HepG2 (cell line): Measurements from ENCODE around the gene RFX2. TPM values are rescaled to one million over a fixed set of nuclear protein-coding genes. Genes with fewer than 3 reads are reported as not detected.
A peak's percentile ranks its signal among the peaks of the same experiment; 100 is the strongest.

Source experiments
- AKAP8 ChIP-seq: sonication (generic); formaldehyde crosslinking; IDR thresholded peaks from 2 replicates; pipeline ENCODE4 v1.5.1; 2020; ENCODE audit warnings: mild to moderate bottlenecking, missing genetic modification reagents
- ARID3A ChIP-seq: IDR thresholded peaks from 2 replicates; pipeline ENCODE4 v1.6.1; 2012; ENCODE audit warnings: low read depth, low read length, improper control_type of control experiment
- ARNT ChIP-seq: fragments of 450-650 bp; IDR thresholded peaks from 2 replicates; pipeline ENCODE4 v1.6.1; 2017
- ATF1 ChIP-seq: IDR thresholded peaks from 2 replicates; pipeline ENCODE4 v1.6.1; 2016; ENCODE audit warnings: mild to moderate bottlenecking, control low read depth
- CC2D1A ChIP-seq: sonication (generic); formaldehyde crosslinking; IDR thresholded peaks from 2 replicates; pipeline ENCODE4 v1.8.1; 2023; ENCODE audit warnings: mild to moderate bottlenecking, missing genetic modification reagents
- CEBPG ChIP-seq: IDR thresholded peaks from 2 replicates; pipeline ENCODE4 v1.6.1; 2016
- CREM ChIP-seq, 2 experiments: sonication (generic) in 1 of 2; formaldehyde crosslinking in 1 of 2; IDR thresholded peaks; 2 replicates each; pipeline versions ENCODE4 v1.4.0 to v1.6.1; 2016 to 2020; ENCODE audit warnings: antibody characterized with exemption in 1 of 2, mild to moderate bottlenecking in 1 of 2, missing genetic modification reagents in 1 of 2
- CSRNP2 ChIP-seq: sonication (generic); formaldehyde crosslinking; conservative IDR thresholded peaks from 2 replicates; pipeline ENCODE4 v1.8.0; 2022; ENCODE audit warnings: low read depth, missing genetic modification reagents
- CTCF ChIP-seq: sonication (generic); formaldehyde crosslinking; IDR thresholded peaks from 2 replicates; pipeline ENCODE4 v1.5.0; 2020; ENCODE audit warnings: mild to moderate bottlenecking, missing genetic modification reagents, moderate library complexity
- EP300 ChIP-seq, 3 experiments: sonication (generic) in 1 of 3; formaldehyde crosslinking in 1 of 3; IDR thresholded peaks; 2 replicates each; pipeline versions ENCODE4 v1.5.1 to v1.6.1; 2011 to 2020; ENCODE audit warnings: low read depth in 2 of 3, low read length in 2 of 3, borderline replicate concordance in 1 of 3, improper control_type of control experiment in 1 of 3, mild to moderate bottlenecking in 1 of 3, missing genetic modification reagents in 1 of 3, moderate library complexity in 1 of 3
- GATAD1 ChIP-seq: IDR thresholded peaks from 2 replicates; pipeline ENCODE4 v1.6.1; 2016; ENCODE audit warnings: missing genetic modification reagents, missing compliant biosample characterization
- JARID2 ChIP-seq: sonication (generic); formaldehyde crosslinking; IDR thresholded peaks from 2 replicates; pipeline ENCODE4 v1.8.1; 2023; ENCODE audit warnings: missing genetic modification reagents, inconsistent platforms; ENCODE audit not compliant: insufficient replicate concordance
- KDM4B ChIP-seq: sonication (generic); formaldehyde crosslinking; IDR thresholded peaks from 2 replicates; pipeline ENCODE4 v1.4.0; 2020; ENCODE audit warnings: missing genetic modification reagents
- MBD4 ChIP-seq: IDR thresholded peaks from 2 replicates; pipeline ENCODE4 v1.6.1; 2012; ENCODE audit warnings: low read length, inconsistent platforms, borderline replicate concordance
- PHF8 ChIP-seq: sonication (generic); formaldehyde crosslinking; IDR thresholded peaks from 2 replicates; pipeline ENCODE4 v1.5.0; 2020; ENCODE audit warnings: missing genetic modification reagents
- POGK ChIP-seq: sonication (generic); formaldehyde crosslinking; conservative IDR thresholded peaks from 2 replicates; pipeline ENCODE4 v1.8.0; 2022; ENCODE audit warnings: mild to moderate bottlenecking, moderate library complexity, missing genetic modification reagents
- RAD21 ChIP-seq: fragments of 450-650 bp; formaldehyde crosslinking; IDR thresholded peaks from 2 replicates; pipeline ENCODE4 v1.5.0; 2020; ENCODE audit warnings: mild to moderate bottlenecking
- ZNF503 ChIP-seq: sonication (generic); formaldehyde crosslinking; IDR thresholded peaks from 2 replicates; pipeline ENCODE4 v1.4.0; 2020; ENCODE audit warnings: missing genetic modification reagents
- ZNF567 ChIP-seq: sonication (generic); formaldehyde crosslinking; IDR thresholded peaks from 2 replicates; pipeline ENCODE4 v1.8.1; 2023; ENCODE audit warnings: mild to moderate bottlenecking, missing genetic modification reagents, borderline replicate concordance
- ZNF7 ChIP-seq: IDR thresholded peaks from 2 replicates; pipeline ENCODE4 v1.6.1; 2016; ENCODE audit warnings: missing biosample characterization, missing genetic modification reagents
- ZNF780A ChIP-seq: sonication (generic); formaldehyde crosslinking; IDR thresholded peaks from 2 replicates; pipeline ENCODE4 v1.8.0; 2022; ENCODE audit warnings: mild to moderate bottlenecking, missing genetic modification reagents, moderate library complexity
- polyA plus RNA-seq, 8 experiments: library from polyadenylated mRNA; depleted of rRNA in 3 of 8; stranded (reverse) in 7 of 8; unstranded in 1 of 8; fragments of >200 nt; fragmentation: Illumina TruSeq in 4 of 8; extraction: Trizol in 4 of 8; gene quantifications; 2 replicates each; pipeline versions ENCODE4 v1.2.1 to v1.2.3, GENCODE V29; 2011 to 2016; ENCODE audit warnings: low read depth in 4 of 8, missing spikeins in 1 of 8, mixed read lengths in 1 of 8; ENCODE audit not compliant: insufficient read depth in 1 of 8
- total RNA-seq, 5 experiments: library from RNA; depleted of rRNA; stranded (reverse); fragments of >200 nt; fragmentation: Illumina TruSeq; extraction: Trizol; gene quantifications; 2 replicates each; pipeline ENCODE4 v1.2.3, GENCODE V29; 2016; ENCODE audit warnings: low read depth in 1 of 5

Gene RFX2
- total and polyA plus RNA-seq, 2 of the 13 experiments (the other 11 are each of a cell fraction or from before 2014, with no cell fraction given): 2.8 to 3.3 TPM

- TF ChIP-seq ARID3A (peak; percentile 51; the same call in 1 of the 2 replicates), POGK (CRISPR knock-in tag) (no peak), AKAP8 (no peak), ZNF7 (peak; percentile 32; the same call in 1 of the 2 replicates), ARNT (no peak), EP300 (IDR thresholded peaks at IDR 0.05; ENCODE audit: low read depth in 2 of 2, low read length in 2 of 2) (no peak), EP300 (CRISPR knock-in tag; IDR thresholded peaks at IDR 0.05; ENCODE audit: borderline replicate concordance) (no peak), CSRNP2 (no peak), KDM4B (CRISPR knock-in tag) (no peak), RAD21 (CRISPR knock-in tag) (peak; percentile 52), JARID2 (CRISPR knock-in tag) (no peak), ATF1 (CRISPR knock-in tag) (no peak), CREM (IDR thresholded peaks at IDR 0.05) (no peak), CREM (CRISPR knock-in tag; IDR thresholded peaks at IDR 0.05) (no peak), ZNF780A (CRISPR knock-in tag) (no peak), MBD4 (no peak), CC2D1A (no peak), ZNF567 (CRISPR knock-in tag) (no peak), CEBPG (peak; percentile 49), ZNF503 (CRISPR knock-in tag) (no peak), PHF8 (no peak), CTCF (CRISPR knock-in tag) (peak; percentile 82), GATAD1 (CRISPR knock-in tag) (no peak)
These were observed 62.5 kb downstream of the RFX2 start (continued) for GRCh38 chr19:6047741-6048251.
